Astrocyte of the cerebellum (primary cell): ENCODE measurements around the gene CASKIN2.
A peak's percentile ranks its signal among the peaks of the same experiment; 100 is the strongest.
"Not testable (repeated sequence)": the region's sequence is repeated elsewhere in the genome, so short reads cannot be mapped to it uniquely, and the experiment has no call there.

Experiments
- DNase-seq: peaks from one replicate; pipeline ENCODE4 v3.0.0-alpha.2; 2011; ENCODE audit warnings: low read depth
- H3K4me3 ChIP-seq: 2 replicates; pipeline ENCODE4 v1.5.1; 2011; ENCODE audit warnings: mild to moderate bottlenecking, low read depth, low read length, moderate library complexity
- CTCF ChIP-seq: IDR thresholded peaks from 2 replicates; pipeline ENCODE4 v1.5.1; 2012; ENCODE audit warnings: low read length, low read depth, moderate library complexity, mild to moderate bottlenecking; ENCODE audit errors: missing control alignments
- in situ Hi-C: cut with HindIII; loops from 2 replicates; pipeline ENCODE4 v1.10.0; 2017; ENCODE audit warnings: low sequenced_read_pairs

The CASKIN2 gene

GRCh38 chr17:75521951-75522727 lies 6.8 kb upstream of the CASKIN2 start:
- no peak overlapping the region for H3K4me3 ChIP-seq
- no peak for DNase-seq
- no peak for TF ChIP-seq CTCF
- in situ Hi-C loops, result no loop called here

GRCh38 chr17:75521290-75521689 lies 6.0 kb upstream of the CASKIN2 start:
- TF ChIP-seq CTCF, result no peak
- DNase-seq, result no peak
- in situ Hi-C loops, result no loop called here
- no peak overlapping the region for H3K4me3 ChIP-seq

- DNase-seq, H3K4me3 ChIP-seq, in situ Hi-C loops: not testable (repeated sequence)
Observed at GRCh38 chr17:75520413-75520812, 5.1 kb upstream of the CASKIN2 start.

GRCh38 chr17:75518983-75519537 lies 3.7 kb upstream of the CASKIN2 start:
- in situ Hi-C loops, result no loop called here
- no peak for DNase-seq
- H3K4me3 ChIP-seq, result no peak overlapping the region
- no peak for TF ChIP-seq CTCF

- no peak for DNase-seq
- no peak overlapping the region for H3K4me3 ChIP-seq
- in situ Hi-C loops, result no loop called here
- TF ChIP-seq CTCF, result no peak
Observed at GRCh38 chr17:75518201-75518600, 2.9 kb upstream of the CASKIN2 start.

- in situ Hi-C loops, result no loop called here
- TF ChIP-seq CTCF, result no peak
- DNase-seq, result no peak
- H3K4me3 ChIP-seq, result peak overlapping the region; percentile 78
Observed at GRCh38 chr17:75517297-75517865, 2.0 kb upstream of the CASKIN2 start.
